MG63 (cell line): ENCODE results near the gene TOX2. TPM values are rescaled to one million over a fixed set of nuclear protein-coding genes. Genes with fewer than 3 reads are reported as not detected.
A peak's percentile ranks its signal among the peaks of the same experiment; 100 is the strongest.

Experiments
- DNase-seq: peaks from one replicate; pipeline ENCODE4 v3.0.0-alpha.2; 2020
- H3K27me3 ChIP-seq: fragments of 250-450 bp; sonication (Bioruptor Pico); 2 replicates; pipeline ENCODE4 v1.5.1; 2020; ENCODE audit warnings: mild to moderate bottlenecking, moderate library complexity
- H3K36me3 ChIP-seq: fragments of 250-450 bp; sonication (Bioruptor Pico); 2 replicates; pipeline ENCODE4 v1.5.1; 2020; ENCODE audit warnings: mild to moderate bottlenecking, moderate library complexity
- H3K4me3 ChIP-seq: fragments of 250-450 bp; sonication (Bioruptor Pico); 2 replicates; pipeline ENCODE4 v1.5.1; 2020; ENCODE audit warnings: mild to moderate bottlenecking, moderate library complexity
- H3K9me3 ChIP-seq: fragments of 250-450 bp; sonication (Bioruptor Pico); 2 replicates; pipeline ENCODE4 v1.5.1; 2020; ENCODE audit warnings: mild to moderate bottlenecking, moderate library complexity
- total RNA-seq: library from RNA; depleted of rRNA; stranded (reverse); fragments of >200 nt; shearing (Covaris generic); gene quantifications from 2 replicates; pipeline ENCODE4 v1.2.3, GENCODE V29; 2014; ENCODE audit warnings: low replicate concordance; rRNA removed

Gene TOX2, protein sequence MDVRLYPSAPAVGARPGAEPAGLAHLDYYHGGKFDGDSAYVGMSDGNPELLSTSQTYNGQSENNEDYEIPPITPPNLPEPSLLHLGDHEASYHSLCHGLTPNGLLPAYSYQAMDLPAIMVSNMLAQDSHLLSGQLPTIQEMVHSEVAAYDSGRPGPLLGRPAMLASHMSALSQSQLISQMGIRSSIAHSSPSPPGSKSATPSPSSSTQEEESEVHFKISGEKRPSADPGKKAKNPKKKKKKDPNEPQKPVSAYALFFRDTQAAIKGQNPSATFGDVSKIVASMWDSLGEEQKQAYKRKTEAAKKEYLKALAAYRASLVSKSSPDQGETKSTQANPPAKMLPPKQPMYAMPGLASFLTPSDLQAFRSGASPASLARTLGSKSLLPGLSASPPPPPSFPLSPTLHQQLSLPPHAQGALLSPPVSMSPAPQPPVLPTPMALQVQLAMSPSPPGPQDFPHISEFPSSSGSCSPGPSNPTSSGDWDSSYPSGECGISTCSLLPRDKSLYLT
- total RNA-seq, result 0.89 TPM in 1 of 2 replicates, not detected in the other

DNA sequence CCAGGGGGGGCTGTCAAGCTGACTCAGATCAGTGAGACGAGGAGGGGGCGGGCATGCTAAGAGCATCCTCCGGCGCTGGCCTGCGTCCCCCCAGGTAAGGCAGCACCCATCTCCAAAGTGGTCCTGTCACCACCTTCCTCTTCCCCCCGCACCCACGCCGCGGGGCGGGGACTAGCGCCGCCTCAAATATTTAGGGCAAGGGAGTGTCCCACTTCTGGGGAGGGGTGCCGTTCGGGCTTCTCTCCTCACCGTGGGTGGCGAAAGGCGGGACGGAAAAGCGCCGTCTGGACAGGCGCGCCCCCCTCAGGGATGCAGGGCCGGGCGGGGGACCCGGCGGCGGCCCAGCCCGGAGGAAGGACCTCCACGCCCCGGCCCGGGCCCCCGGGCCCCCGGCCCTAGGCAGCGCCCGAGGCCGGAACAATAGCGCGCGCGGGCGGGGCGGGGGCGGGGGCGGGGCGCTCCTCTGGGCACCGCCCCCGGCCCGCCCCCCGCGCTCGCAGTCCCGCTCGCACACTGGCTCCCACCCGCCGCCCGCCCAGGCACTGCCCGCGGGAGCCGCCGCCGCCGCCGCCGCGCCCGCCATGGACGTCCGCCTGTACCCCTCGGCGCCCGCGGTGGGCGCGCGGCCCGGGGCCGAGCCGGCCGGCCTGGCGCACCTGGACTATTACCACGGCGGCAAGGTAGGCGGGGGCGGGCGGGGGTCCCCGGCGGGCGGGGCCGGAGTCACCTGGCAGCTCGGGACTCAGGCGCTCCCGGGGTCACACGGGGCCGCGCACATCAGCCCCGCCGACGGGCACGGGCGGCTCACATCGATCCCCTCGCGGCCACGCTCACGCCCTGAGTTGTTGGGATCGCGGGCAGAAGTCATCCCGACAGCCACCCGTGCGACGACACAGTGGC lies at the start of gene TOX2:
TSS of gene TOX2 (plus strand) at position 542 of the 900 bp plus-strand sequence. CDS start at position 582, 40 bp downstream.
- Histone ChIP-seq H3K9me3 (peaks cover 8% of the 10 kb centered on the region), H3K36me3 (no peaks in the 10 kb centered on the region), H3K4me3 (peak within 1 kb of the TSS; percentile 38), H3K27me3 (peaks cover 4% of the 10 kb centered on the region; the same call in 1 of the 2 replicates)
- peak; percentile 65 for DNase-seq

DNA sequence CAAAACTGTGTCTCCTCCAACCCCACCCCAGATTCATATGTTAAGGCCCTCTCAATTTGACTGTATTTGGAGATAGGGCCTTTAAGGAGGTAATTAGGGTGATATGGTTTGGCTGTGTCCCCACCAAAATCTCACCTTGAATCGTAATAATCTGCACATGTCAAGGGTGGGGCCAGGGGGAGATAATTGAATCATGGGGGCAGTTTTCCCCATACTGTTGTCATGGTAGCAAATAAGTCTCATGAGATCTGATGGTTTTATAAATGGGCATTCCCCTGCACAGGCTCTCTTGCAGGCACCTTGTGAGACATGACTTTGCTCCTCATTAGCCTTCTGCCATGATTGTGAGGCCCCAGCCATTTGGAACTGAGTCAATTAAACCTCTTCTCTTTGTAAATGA lies 46.6 kb upstream of the TOX2 start:
- DNase-seq, result no peak
- no peak overlapping the region for H3K4me3 ChIP-seq
- no peaks in the 10 kb centered on the region for H3K36me3 ChIP-seq
- no peaks in the 10 kb centered on the region for H3K27me3 ChIP-seq
- no peaks in the 10 kb centered on the region for H3K9me3 ChIP-seq

DNA sequence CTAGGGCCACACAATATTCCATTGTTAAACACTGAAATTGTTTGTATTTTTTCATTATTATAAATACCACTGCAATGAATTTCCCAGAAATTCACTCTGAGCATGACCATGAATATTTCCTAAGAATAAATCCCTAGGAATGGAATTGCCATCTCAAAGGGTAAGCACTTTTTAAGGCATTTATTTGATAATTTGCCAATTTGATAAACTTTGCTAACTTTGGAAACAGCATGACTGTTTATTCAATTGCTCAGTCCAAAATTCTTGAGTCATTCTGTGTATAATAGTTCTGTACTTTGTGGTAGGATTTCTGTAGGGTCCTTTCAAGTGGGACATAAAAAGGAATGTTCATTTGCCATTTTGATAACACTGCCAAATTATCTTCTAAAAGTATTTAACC lies 44.2 kb upstream of the TOX2 start:
- no peak for DNase-seq

DNA sequence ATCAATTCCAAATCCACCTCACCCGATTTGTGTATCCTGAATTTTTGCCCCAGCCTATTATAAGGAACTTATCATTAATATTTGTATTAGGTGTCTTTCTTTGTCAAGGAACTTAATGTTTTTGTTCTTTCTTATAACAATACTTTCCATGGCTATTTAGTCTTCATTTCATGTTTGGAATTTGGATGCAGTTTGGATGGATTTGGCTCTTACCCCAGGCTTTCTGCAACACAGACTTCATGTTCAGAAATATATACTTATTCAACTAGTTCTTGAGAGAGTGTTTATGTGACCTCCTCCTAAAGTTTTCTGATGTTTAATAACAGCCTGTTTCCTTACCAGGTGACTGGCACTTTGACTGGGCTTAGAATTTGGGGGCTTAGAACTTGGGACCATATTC lies 35.9 kb upstream of the TOX2 start:
- H3K9me3 ChIP-seq, result peaks cover 2% of the 10 kb centered on the region; the same call in 1 of the 2 replicates
- no peak for DNase-seq
- no peaks in the 10 kb centered on the region for H3K36me3 ChIP-seq
- no peak overlapping the region for H3K4me3 ChIP-seq
- H3K27me3 ChIP-seq, result no peaks in the 10 kb centered on the region

More for the DNA sequence above, 44.2 kb upstream of the TOX2 start:
- H3K27me3 ChIP-seq, result no peaks in the 10 kb centered on the region
- no peak overlapping the region for H3K4me3 ChIP-seq
- H3K9me3 ChIP-seq, result no peaks in the 10 kb centered on the region
- no peaks in the 10 kb centered on the region for H3K36me3 ChIP-seq

DNA sequence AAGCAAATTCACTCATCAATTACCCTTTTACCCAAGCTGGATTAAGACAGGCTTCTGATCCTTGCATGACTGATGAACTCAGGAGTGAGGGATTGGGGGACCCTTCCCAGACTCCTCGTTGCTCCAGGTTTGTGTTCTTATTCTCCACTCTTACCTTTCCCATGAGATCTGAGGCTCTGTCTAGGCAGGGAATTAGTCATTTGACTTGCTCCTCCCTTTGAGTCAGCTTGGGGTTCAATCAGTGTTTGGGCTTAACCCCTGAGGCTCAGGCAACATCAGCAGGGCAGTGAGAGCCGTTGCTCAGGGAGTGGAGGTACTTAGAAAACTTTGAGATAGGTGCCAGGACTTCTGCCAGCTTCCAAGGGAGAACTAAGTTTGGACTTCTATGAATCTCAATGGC lies 20.7 kb upstream of the TOX2 start:
- Histone ChIP-seq H3K36me3 (no peaks in the 10 kb centered on the region), H3K4me3 (no peak overlapping the region), H3K9me3 (peaks cover 21% of the 10 kb centered on the region), H3K27me3 (peaks cover 3% of the 10 kb centered on the region; the same call in 1 of the 2 replicates)
- no peak for DNase-seq

DNA sequence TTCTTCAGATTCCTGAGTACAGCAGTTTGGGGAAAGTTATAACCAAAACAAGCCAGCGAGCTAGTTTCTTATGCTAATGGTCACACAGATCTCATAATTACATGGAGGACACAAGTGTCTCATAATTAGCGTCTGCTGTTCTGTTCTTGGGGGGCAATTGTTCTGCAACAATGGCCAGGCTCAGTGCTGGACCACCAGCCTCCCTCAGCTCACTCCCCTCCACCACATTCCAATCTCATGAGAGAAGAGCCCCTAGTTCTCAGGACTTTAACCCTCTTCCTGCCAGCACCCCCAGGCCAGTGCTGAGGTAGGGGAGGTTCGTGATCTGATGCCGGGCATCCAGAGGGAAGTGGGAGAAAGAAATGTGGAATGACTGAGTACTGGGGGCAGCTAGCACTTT lies 20.2 kb upstream of the TOX2 start:
- H3K36me3 ChIP-seq, result no peaks in the 10 kb centered on the region
- H3K4me3 ChIP-seq, result no peak overlapping the region
- peaks cover 3% of the 10 kb centered on the region; the same call in 1 of the 2 replicates for H3K27me3 ChIP-seq
- H3K9me3 ChIP-seq, result peaks cover 15% of the 10 kb centered on the region
- no peak for DNase-seq

DNA sequence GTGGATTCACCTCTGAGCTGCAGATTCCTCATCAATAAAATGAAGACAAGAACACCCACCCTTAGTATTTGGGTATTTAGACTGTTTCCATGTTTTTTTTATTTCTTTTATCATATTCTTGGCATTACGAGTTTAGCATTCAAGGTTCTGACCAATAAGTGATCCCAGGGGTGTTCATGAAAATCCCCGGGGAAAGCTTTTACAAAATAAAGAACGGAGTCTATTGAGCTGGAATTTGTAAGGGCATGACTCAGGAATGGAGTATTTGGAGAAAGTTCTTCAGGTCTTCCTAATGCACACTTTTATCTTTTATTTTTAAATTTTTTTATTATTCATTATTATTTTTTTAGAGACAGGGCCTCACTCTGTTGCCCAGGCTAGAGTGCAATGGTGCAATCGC lies 19.4 kb upstream of the TOX2 start:
- H3K36me3 ChIP-seq, result no peaks in the 10 kb centered on the region
- no peak overlapping the region for H3K4me3 ChIP-seq
- H3K9me3 ChIP-seq, result peaks cover 10% of the 10 kb centered on the region
- no peak for DNase-seq
- H3K27me3 ChIP-seq, result peaks cover 3% of the 10 kb centered on the region; the same call in 1 of the 2 replicates

DNA sequence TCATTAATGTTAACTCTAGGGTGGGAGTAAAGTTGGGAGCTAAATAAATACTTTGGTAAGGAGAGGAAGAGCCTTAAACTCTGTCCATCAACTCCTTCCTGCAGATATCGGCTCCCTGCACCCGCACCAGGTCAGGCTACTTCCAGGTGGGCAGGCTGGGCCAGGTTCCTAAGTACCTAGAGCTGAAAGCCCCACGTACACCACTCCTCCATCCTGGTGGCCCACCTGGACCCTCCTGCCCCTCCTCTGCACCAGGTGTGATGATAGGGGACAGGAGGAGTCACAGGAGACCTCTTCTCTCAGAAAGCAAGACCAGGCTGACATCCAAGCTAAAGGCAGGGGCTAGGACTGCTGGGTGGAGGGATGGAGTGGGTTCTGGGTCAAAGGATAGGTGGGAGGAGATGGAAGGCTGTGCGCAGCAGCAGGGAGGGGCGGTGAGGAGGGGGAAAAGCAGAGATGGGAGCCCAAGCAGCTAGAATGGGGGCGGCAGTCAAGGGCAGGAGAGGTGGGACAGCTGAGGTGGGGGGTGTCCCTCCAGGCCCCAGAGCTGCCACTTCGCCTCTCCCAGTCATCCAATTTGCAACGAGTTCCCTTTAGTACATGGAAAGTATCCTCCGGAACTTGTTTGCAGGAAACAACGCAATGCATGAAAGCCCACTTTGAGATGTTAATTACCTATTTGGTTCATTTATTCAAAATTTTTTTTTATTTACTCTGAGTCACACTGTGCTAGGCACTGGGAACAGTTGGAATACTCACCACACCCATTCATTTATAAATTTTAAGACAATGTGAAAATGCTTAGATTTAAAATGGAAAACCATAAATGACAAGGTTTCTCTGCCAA lies 15.2 kb upstream of the TOX2 start:
- no peaks in the 10 kb centered on the region for H3K36me3 ChIP-seq
- peaks cover 9% of the 10 kb centered on the region for H3K9me3 ChIP-seq
- no peak overlapping the region for H3K4me3 ChIP-seq
- H3K27me3 ChIP-seq, result peaks cover 3% of the 10 kb centered on the region; the same call in 1 of the 2 replicates
- no peak for DNase-seq

DNA sequence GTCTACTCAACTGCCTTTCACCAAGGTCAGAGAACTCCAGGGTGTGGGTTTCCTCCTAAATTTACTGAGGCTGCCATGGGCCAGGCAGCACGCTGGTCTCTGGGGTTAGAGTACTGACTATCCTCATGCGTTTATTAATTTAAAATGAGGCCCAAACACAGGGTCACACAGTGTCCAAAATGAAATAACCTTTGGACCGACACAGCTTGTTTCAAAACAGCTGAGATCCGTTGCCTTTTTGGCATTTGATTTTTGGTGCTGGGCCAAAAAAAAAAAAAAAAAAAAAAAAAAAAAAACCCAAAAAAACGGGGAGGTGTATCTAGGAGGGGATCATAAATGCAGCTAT lies 14.6 kb upstream of the TOX2 start:
- Histone ChIP-seq H3K4me3 (no peak overlapping the region), H3K36me3 (no peaks in the 10 kb centered on the region), H3K9me3 (peaks cover 9% of the 10 kb centered on the region), H3K27me3 (peaks cover 3% of the 10 kb centered on the region; the same call in 1 of the 2 replicates)
- DNase-seq, result no peak

DNA sequence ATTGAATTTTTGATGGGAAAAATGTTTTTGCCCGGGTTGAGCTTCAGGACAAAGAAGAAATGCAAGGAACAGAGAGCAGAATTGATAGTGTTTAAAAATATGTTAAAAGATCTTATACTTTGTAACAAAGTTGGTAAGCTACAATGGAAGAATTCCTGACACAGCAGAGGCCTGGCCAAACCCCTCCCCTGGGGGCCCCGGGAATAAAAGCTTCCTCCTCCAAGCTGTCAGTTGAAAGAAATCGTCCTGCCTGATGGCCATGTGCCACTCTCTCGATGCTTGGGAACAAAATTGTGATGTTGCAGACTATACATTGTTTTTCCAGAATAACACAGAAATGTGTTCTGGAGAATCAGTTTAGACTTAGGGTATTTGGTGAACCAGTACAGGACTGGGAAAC lies 14.2 kb upstream of the TOX2 start:
- Histone ChIP-seq H3K9me3 (peaks cover 9% of the 10 kb centered on the region), H3K27me3 (peaks cover 3% of the 10 kb centered on the region; the same call in 1 of the 2 replicates), H3K36me3 (no peaks in the 10 kb centered on the region), H3K4me3 (no peak overlapping the region)
- no peak for DNase-seq

DNA sequence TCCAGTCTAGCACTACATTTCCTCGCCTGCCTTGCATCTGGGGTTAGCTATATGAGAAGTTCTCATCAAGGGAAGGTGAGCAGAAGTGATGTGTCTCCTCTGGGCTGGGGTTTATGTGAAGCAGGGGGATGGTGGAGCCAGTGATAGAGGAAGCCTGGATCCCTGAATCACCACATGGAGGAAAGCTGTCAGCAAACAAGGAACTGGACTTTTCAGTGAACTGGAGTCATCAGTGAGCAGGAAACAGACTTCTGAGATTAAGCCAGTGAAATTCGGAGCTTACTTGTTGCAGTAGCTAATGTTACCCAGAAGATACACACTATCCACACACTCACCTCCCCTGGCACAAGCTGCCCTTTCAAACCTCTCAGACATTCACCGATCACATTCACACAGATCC lies 13.4 kb upstream of the TOX2 start:
- Histone ChIP-seq H3K36me3 (no peaks in the 10 kb centered on the region), H3K4me3 (no peak overlapping the region), H3K9me3 (peaks cover 9% of the 10 kb centered on the region), H3K27me3 (peaks cover 3% of the 10 kb centered on the region; the same call in 1 of the 2 replicates)
- no peak for DNase-seq

DNA sequence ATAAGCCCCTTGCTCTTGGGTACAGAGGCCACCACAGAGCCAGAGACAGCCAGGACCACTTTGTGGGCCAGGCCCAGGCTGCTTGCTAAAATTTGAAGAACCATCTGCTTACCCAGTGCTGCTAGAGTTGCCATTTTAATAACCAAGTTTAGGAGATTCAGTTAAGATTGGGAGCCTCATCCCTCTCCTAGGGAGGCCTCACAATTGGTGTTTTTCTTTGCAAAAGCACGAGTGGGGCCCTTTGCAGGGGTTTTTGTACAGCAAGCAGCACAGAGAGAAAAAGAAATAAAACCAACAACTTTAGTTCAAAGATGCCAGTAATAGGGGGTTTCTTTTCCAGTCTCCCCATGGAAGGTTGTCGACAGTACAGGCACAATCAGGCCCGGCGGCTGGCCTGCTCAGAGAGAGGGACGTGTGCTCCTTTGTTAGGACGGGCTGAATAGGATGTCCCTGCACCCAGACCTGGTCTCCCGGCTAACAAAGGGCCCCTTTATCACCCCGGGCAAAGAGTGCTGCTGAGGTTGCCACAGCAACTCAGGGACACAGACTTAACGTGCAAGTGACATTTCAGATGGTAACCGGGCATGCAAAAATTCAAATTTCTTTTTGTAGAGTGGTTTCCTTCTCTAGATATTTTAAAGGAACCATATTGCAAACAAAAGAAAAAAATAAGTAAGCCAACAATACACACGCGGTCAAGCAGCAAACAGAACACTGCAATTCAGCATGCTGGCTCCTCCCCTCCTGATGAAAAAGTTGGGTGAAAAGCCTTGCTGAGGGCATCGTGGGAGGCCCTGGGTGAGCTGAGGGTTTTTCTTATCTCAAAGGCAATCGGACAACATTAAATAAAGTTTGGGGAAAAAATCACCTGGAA lies 10.5 kb upstream of the TOX2 start:
- no peaks in the 10 kb centered on the region for H3K36me3 ChIP-seq
- H3K4me3 ChIP-seq, result no peak overlapping the region
- DNase-seq, result no peak
- no peaks in the 10 kb centered on the region for H3K27me3 ChIP-seq
- H3K9me3 ChIP-seq, result peaks cover 17% of the 10 kb centered on the region

DNA sequence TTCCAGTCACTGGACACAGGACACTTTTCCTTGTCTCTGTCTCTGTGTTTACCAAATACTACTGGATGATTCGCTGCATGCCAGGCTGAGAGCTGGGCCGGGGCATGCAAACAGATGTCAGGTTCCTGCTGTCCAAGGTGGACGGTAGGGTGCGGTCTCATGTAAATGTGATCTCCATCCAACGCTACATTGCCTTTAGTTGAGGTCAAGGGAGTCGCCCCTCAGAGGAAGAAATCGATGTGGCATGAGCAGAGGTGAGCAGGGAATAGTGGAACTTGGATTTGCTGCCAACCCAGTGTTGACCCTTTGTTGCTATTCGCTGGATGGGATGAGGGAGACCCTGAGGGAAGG lies 9.8 kb upstream of the TOX2 start:
- Histone ChIP-seq H3K36me3 (no peaks in the 10 kb centered on the region), H3K4me3 (no peak overlapping the region), H3K27me3 (no peaks in the 10 kb centered on the region), H3K9me3 (peaks cover 17% of the 10 kb centered on the region)
- DNase-seq, result no peak

DNA sequence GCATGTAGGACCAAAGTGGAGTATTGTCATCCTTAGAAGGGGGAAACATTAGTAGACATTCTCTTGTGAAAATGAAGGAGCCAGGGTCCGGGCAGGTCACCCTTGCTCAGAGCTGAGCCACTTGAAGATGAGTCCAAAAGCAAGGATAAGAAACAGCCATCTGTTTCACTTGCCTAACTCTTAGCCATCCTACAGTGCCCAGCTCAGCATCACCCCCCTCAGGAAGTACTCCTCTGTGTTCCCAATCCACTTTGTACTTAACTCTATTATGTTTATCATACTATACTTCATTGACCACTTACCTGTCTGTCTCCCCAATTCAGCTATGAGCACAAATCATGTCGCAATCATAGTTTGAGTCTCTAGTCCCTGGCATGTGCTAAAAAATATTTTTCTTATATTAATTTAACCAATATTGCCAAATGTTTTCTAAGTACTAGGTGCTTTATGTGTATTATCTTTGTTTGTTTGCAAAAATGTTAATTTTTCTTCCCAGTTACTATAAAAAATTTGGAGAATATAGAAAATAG lies 8.1 kb upstream of the TOX2 start:
- Histone ChIP-seq H3K27me3 (no peaks in the 10 kb centered on the region), H3K9me3 (peaks cover 8% of the 10 kb centered on the region), H3K36me3 (no peaks in the 10 kb centered on the region), H3K4me3 (no peak overlapping the region)
- no peak for DNase-seq

DNA sequence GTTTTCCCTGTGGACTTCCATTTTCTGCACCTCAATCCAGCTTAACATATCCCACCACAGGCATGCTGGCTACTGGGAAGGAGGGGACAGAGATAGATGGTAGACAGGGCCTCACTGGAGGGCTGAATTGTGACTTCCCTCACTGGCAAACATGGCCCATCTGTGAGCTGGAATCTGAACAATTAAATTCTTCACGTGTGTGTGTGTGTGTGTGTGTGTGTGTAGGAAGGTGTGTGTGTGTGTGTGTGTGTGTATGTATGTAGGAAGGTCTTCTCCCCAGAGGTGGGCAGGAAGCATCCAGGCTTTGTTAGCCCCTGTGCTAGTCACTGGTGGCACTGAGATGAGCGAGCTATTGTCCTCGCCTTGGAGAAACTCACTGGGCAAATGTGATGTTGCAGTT lies 5.4 kb upstream of the TOX2 start:
- no peak for DNase-seq
- H3K27me3 ChIP-seq, result no peaks in the 10 kb centered on the region
- H3K9me3 ChIP-seq, result peaks cover 17% of the 10 kb centered on the region
- no peaks in the 10 kb centered on the region for H3K36me3 ChIP-seq
- H3K4me3 ChIP-seq, result no peak overlapping the region
